Mesenchymal stem cell (in vitro differentiated cells and primary cell): ENCODE measurements around the gene ITCH.

Experiments used
- DNase-seq: peaks from one replicate; pipeline ENCODE4 v3.0.0-alpha.2; 2013
- H2AFZ ChIP-seq: one replicate; pipeline ENCODE4 v1.6.1; 2013; ENCODE audit warnings: low read depth, mild to moderate bottlenecking, control low read depth, inconsistent platforms, low read length, moderate library complexity
- H2AK5ac ChIP-seq: 2 replicates; pipeline ENCODE4 v1.6.1; 2013; ENCODE audit warnings: low read length, moderate library complexity, mild to moderate bottlenecking, inconsistent platforms; ENCODE audit not compliant: severe bottlenecking
- H2BK120ac ChIP-seq: one replicate; pipeline ENCODE4 v1.6.1; 2013; ENCODE audit warnings: low read depth, mild to moderate bottlenecking, inconsistent platforms, low read length, moderate library complexity
- H2BK12ac ChIP-seq, 2 experiments: one replicate each; pipeline ENCODE4 v1.6.1; 2013; ENCODE audit warnings: inconsistent platforms in 2 of 2, low read length in 2 of 2, mild to moderate bottlenecking in 2 of 2, moderate library complexity in 2 of 2, control low read depth in 1 of 2
- H2BK15ac ChIP-seq: one replicate; pipeline ENCODE4 v1.6.1; 2013; ENCODE audit warnings: mild to moderate bottlenecking, low read depth, inconsistent platforms; ENCODE audit not compliant: poor library complexity, severe bottlenecking
- H2BK5ac ChIP-seq: 2 replicates; pipeline ENCODE4 v1.6.1; 2013; ENCODE audit warnings: low read depth, mild to moderate bottlenecking, low read length, control low read depth, inconsistent platforms; ENCODE audit not compliant: poor library complexity, severe bottlenecking
- H3K14ac ChIP-seq, 2 experiments: one replicate each; pipeline ENCODE4 v1.6.1; 2013; ENCODE audit warnings: inconsistent platforms in 2 of 2, low read length in 2 of 2, control low read depth in 1 of 2, mild to moderate bottlenecking in 1 of 2, moderate library complexity in 1 of 2
- H3K18ac ChIP-seq, 2 experiments: one replicate each; pipeline ENCODE4 v1.6.1; 2013; ENCODE audit warnings: inconsistent platforms in 2 of 2, low read length in 2 of 2, control low read depth in 1 of 2, low read depth in 1 of 2, mild to moderate bottlenecking in 1 of 2
- H3K23ac ChIP-seq, 2 experiments: one replicate each; pipeline ENCODE4 v1.6.1; 2013; ENCODE audit warnings: inconsistent platforms in 2 of 2, low read length in 2 of 2, mild to moderate bottlenecking in 2 of 2, moderate library complexity in 2 of 2, control low read depth in 1 of 2
- H3K27ac ChIP-seq: 2 replicates; pipeline ENCODE4 v1.5.1; 2013; ENCODE audit warnings: mild to moderate bottlenecking, moderate library complexity, low read length, control low read depth, inconsistent platforms; ENCODE audit not compliant: poor library complexity, severe bottlenecking
- H3K27me3 ChIP-seq, 2 experiments: 2 replicates each; pipeline versions ENCODE4 v1.6.1 to v1.7.0; 2013; ENCODE audit warnings: low read length in 2 of 2, mild to moderate bottlenecking in 2 of 2, moderate library complexity in 2 of 2, control low read depth in 1 of 2, inconsistent platforms in 1 of 2; ENCODE audit not compliant: control insufficient read depth in 1 of 2, insufficient read depth in 1 of 2
- H3K36me3 ChIP-seq, 2 experiments: 2 replicates each; pipeline versions ENCODE4 v1.6.1 to v1.7.0; 2013; ENCODE audit warnings: low read length in 2 of 2, control low read depth in 1 of 2, inconsistent platforms in 1 of 2, low read depth in 1 of 2, mild to moderate bottlenecking in 1 of 2; ENCODE audit not compliant: insufficient read depth in 2 of 2, control insufficient read depth in 1 of 2
- H3K4ac ChIP-seq, 2 experiments: one replicate each; pipeline ENCODE4 v1.6.1; 2013; ENCODE audit warnings: inconsistent platforms in 2 of 2, low read length in 2 of 2, mild to moderate bottlenecking in 2 of 2, moderate library complexity in 2 of 2, control low read depth in 1 of 2, low read depth in 1 of 2
- H3K4me1 ChIP-seq: 2 replicates; pipeline ENCODE4 v1.6.1; 2013; ENCODE audit warnings: low read depth, low read length, control low read depth; ENCODE audit not compliant: control insufficient read depth, insufficient read depth
- H3K4me2 ChIP-seq: 2 replicates; pipeline ENCODE4 v1.6.1; 2013; ENCODE audit warnings: low read length, mild to moderate bottlenecking, inconsistent platforms; ENCODE audit not compliant: poor library complexity, severe bottlenecking
- H3K4me3 ChIP-seq, 2 experiments: 2 replicates each; pipeline versions ENCODE4 v1.5.1 to v1.7.0; 2013; ENCODE audit warnings: low read length in 2 of 2, mild to moderate bottlenecking in 2 of 2, control low read depth in 1 of 2, low read depth in 1 of 2; ENCODE audit not compliant: insufficient read depth in 1 of 2
- H3K79me1 ChIP-seq: replicated peaks from 2 replicates; pipeline ENCODE4 v1.6.1; 2013; ENCODE audit warnings: mild to moderate bottlenecking, control low read depth, low read length, inconsistent platforms; ENCODE audit not compliant: poor library complexity, severe bottlenecking
- H3K9ac ChIP-seq: 2 replicates; pipeline ENCODE4 v1.7.0; 2013; ENCODE audit warnings: mild to moderate bottlenecking, low read length, moderate library complexity
- H3K9me3 ChIP-seq: 2 replicates; pipeline ENCODE4 v1.7.0; 2013; ENCODE audit warnings: mild to moderate bottlenecking, low read length; ENCODE audit not compliant: control insufficient read depth
- H4K8ac ChIP-seq: one replicate; pipeline ENCODE4 v1.6.1; 2013; ENCODE audit warnings: inconsistent platforms, mild to moderate bottlenecking, low read length, moderate library complexity
- H4K91ac ChIP-seq: one replicate; pipeline ENCODE4 v1.6.1; 2013; ENCODE audit warnings: mild to moderate bottlenecking, low read length, inconsistent platforms
- WGBS: methylation state at CpG from one replicate; pipeline ENCODE4 v1.1.7; 2013; ENCODE audit warnings: mixed read lengths; 5-methylcytosine and 5-hydroxymethylcytosine counted together

The ITCH gene

DNA sequence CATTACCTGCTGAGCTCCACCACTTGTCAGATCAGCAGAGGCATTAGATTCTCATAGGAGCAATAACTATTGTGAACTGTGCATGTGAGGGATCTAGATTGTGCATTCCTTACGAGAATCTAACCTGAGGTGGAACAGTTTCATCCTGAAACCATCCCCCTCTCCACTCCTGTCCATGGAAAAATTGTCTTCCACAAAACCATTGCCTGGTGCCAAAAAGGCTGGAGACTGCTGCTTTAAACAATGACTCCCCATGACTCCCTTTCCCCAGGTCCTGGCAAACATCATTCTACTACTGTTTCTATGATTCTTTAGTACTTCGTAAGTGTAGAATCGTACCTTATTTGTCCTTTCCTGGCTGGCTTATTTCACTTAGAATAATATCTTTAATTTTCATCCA is 143.4 kb downstream of the ITCH start:
- Histone ChIP-seq H4K91ac (no peak overlapping the region), H2BK120ac (no peak overlapping the region), H3K4me2 (no peak overlapping the region), H3K9me3 (no peaks in the 10 kb centered on the region), H2AK5ac (no peak overlapping the region), H4K8ac (no peak overlapping the region), H2BK15ac (no peak overlapping the region), H3K14ac (no peak overlapping the region), H3K27ac (no peak overlapping the region), H3K79me1 (peaks cover 17% of the 10 kb centered on the region), H3K27me3 (no peaks in the 10 kb centered on the region), H3K36me3 (peaks cover 15 to 87% of the 10 kb centered on the region in 2 experiments), H2AFZ (no peak overlapping the region), H3K4me3 (no peak overlapping the region), H2BK12ac (no peak overlapping the region), H3K4ac (no peak overlapping the region), H2BK5ac (no peak overlapping the region), H3K4me1 (no peaks in the 10 kb centered on the region), H3K9ac (no peak overlapping the region), H3K18ac (no peak overlapping the region), H3K23ac (no peak overlapping the region)
- no peak for DNase-seq
- whole genome bisulfite sequencing, result 100% methylated on average over 3 of the region's 3 CpGs

DNA sequence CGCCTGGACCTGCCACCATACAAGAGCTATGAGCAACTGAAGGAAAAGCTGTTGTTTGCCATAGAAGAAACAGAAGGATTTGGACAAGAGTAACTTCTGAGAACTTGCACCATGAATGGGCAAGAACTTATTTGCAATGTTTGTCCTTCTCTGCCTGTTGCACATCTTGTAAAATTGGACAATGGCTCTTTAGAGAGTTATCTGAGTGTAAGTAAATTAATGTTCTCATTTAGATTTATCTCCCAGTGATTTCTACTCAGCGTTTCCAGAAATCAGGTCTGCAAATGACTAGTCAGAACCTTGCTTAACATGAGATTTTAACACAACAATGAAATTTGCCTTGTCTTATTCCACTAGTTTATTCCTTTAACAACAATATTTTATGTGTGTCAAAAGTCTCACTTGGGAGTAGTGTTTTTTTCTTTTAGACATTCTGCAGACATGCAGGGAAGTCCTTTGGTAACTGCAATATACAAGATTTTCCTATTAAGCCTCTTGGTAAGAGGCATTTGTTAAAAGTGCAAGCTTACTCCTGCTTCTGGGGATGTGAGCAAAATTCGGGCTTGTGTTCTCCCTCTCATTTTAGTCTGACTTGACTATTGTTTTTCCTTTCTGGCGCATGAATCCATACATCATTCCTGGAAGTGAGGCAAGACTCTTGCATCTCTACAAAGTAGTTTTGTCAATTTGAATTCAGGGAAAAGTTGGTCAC is 144.8 kb downstream of the ITCH start:
- Histone ChIP-seq H3K4me2 (no peak overlapping the region), H3K9me3 (no peaks in the 10 kb centered on the region), H3K27ac (no peak overlapping the region), H3K79me1 (peaks cover 14% of the 10 kb centered on the region), H2BK5ac (no peak overlapping the region), H4K91ac (no peak overlapping the region), H3K14ac (no peak overlapping the region), H3K4ac (no peak overlapping the region), H3K23ac (no peak overlapping the region), H2BK15ac (no peak overlapping the region), H4K8ac (no peak overlapping the region), H2AFZ (no peak overlapping the region), H2BK12ac (no peak overlapping the region), H3K27me3 (no peaks in the 10 kb centered on the region), H3K9ac (no peak overlapping the region), H3K4me1 (no peaks in the 10 kb centered on the region), H3K36me3 (peaks cover 13 to 93% of the 10 kb centered on the region in 2 experiments), H2BK120ac (no peak overlapping the region), H3K4me3 (no peak overlapping the region), H3K18ac (no peak overlapping the region), H2AK5ac (no peak overlapping the region)
- DNase-seq, result no peak
- WGBS, result 97% methylated on average over 3 of the region's 4 CpGs

DNA sequence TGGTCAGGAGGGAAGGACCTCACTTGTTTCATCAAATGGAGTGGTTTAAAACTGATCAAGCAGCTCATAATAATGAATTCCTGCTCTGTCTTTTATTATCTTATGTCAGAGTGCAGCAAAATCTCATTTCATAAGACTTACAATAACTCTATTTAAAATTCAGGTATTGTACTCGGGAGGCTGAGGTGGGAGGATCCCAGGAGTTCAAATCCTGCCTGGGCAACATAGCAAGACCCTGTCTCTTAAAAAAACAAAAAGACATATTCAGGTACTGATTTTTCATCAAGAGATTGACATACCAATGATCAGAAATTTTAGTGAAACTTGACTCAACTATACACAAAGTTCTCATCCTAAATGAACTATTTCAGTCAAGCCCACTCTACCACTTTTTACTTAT is 147.5 kb downstream of the ITCH start:
- peaks cover 6 to 73% of the 10 kb centered on the region in 2 experiments for H3K36me3 ChIP-seq
- peaks cover 13% of the 10 kb centered on the region for H3K79me1 ChIP-seq
- no peak overlapping the region for H3K9ac ChIP-seq
- no peak overlapping the region for H4K8ac ChIP-seq
- H3K27me3 ChIP-seq, result no peaks in the 10 kb centered on the region
- no peak overlapping the region for H3K14ac ChIP-seq
- H3K23ac ChIP-seq, result no peak overlapping the region
- H3K4me2 ChIP-seq, result no peak overlapping the region
- H3K4me3 ChIP-seq, result no peak overlapping the region
- H2BK12ac ChIP-seq, result no peak overlapping the region
- H2BK5ac ChIP-seq, result no peak overlapping the region
- no peak overlapping the region for H3K4ac ChIP-seq
- H4K91ac ChIP-seq, result no peak overlapping the region
- no peaks in the 10 kb centered on the region for H3K9me3 ChIP-seq
- no peak overlapping the region for H2AFZ ChIP-seq
- no peak overlapping the region for H2BK15ac ChIP-seq
- no peak overlapping the region for H2BK120ac ChIP-seq
- WGBS, result 67% methylated on average over 1 of the region's 1 CpG
- H3K27ac ChIP-seq, result no peak overlapping the region
- DNase-seq, result no peak
- no peak overlapping the region for H2AK5ac ChIP-seq
- no peak overlapping the region for H3K18ac ChIP-seq
- peaks cover 4% of the 10 kb centered on the region for H3K4me1 ChIP-seq

DNA sequence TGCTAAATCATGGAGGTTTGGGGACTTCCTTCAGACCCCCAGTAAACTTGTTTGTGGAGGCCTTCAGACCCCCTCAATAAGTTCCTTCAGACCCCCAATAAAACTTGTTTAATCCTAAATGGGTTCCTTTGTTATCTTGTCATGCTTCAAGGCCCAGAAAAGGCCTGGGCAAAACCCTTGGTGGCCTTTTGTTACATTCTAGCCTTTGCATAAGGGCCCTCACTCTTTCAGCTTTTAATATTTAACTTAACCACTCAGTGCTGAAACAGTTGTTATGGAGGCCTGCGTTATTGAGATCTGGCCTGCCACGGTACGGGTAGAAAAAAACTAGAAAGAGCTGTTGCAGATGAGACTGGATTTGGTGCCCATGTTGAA is 148.8 kb downstream of the ITCH start:
- Histone ChIP-seq H2BK15ac (no peak overlapping the region), H3K79me1 (peaks cover 7% of the 10 kb centered on the region), H3K4me3 (no peak overlapping the region), H4K8ac (no peak overlapping the region), H3K4me2 (peak overlapping the region; percentile 54), H3K14ac (no peak overlapping the region), H3K18ac (no peak overlapping the region), H2BK12ac (no peak overlapping the region), H3K23ac (no peak overlapping the region), H3K9ac (no peak overlapping the region), H4K91ac (no peak overlapping the region), H3K27me3 (no peaks in the 10 kb centered on the region), H3K9me3 (no peaks in the 10 kb centered on the region), H3K27ac (peak overlapping the region; percentile 82), H2BK5ac (no peak overlapping the region), H2AK5ac (no peak overlapping the region), H3K4me1 (peaks cover 5% of the 10 kb centered on the region), H3K4ac (no peak overlapping the region), H2BK120ac (no peak overlapping the region), H2AFZ (no peak overlapping the region), H3K36me3 (peaks cover 0 to 60% of the 10 kb centered on the region in 2 experiments)
- 97% methylated on average over 3 of the region's 3 CpGs for WGBS
- no peak for DNase-seq
